ENCODE results near the gene SPIC.

- no peak for TF ChIP-seq POLR2A (IDR thresholded peaks at IDR 0.05; ENCODE audit: low read length)
- TF ChIP-seq MYC (IDR thresholded peaks at IDR 0.05; ENCODE audit: borderline replicate concordance, low read length), result no peak
- TF ChIP-seq CTCF (IDR thresholded peaks at IDR 0.05), result no peak
- no peak for TF ChIP-seq PHF8 (IDR thresholded peaks at IDR 0.05; ENCODE audit: borderline replicate concordance, low read depth)
- no peak for TF ChIP-seq MAFK (IDR thresholded peaks at IDR 0.05; ENCODE audit: partially characterized antibody)
- TF ChIP-seq MAX (IDR thresholded peaks at IDR 0.05), result no peak
- no peak for TF ChIP-seq USF2 (IDR thresholded peaks at IDR 0.05)
- no peak for TF ChIP-seq NFE2L2 (conservative IDR thresholded peaks at IDR 0.05; ENCODE audit: low read length)
- no peak for TF ChIP-seq ZFP36 (IDR thresholded peaks at IDR 0.05; ENCODE audit: borderline replicate concordance, partially characterized antibody)
- no peak for TF ChIP-seq CBX8 (IDR thresholded peaks at IDR 0.05)
- no peak for TF ChIP-seq KDM5A (IDR thresholded peaks at IDR 0.05)
- TF ChIP-seq HDAC2 (IDR thresholded peaks at IDR 0.05), result no peak
- TF ChIP-seq JUN (IDR thresholded peaks at IDR 0.05), result no peak
- TF ChIP-seq RFX5 (IDR thresholded peaks at IDR 0.05), result no peak
Measured at GRCh38 chr12:101441461-101442224, 33.5 kb upstream of the SPIC start.
